ENCODE results near the gene LHFPL6. TPM values are rescaled to one million over a fixed set of nuclear protein-coding genes. Genes with fewer than 3 reads are reported as not detected.

Gene LHFPL6
- total and polyA plus RNA-seq, 2 experiments from 2014 or later = 91.2 to 111 TPM

DNA sequence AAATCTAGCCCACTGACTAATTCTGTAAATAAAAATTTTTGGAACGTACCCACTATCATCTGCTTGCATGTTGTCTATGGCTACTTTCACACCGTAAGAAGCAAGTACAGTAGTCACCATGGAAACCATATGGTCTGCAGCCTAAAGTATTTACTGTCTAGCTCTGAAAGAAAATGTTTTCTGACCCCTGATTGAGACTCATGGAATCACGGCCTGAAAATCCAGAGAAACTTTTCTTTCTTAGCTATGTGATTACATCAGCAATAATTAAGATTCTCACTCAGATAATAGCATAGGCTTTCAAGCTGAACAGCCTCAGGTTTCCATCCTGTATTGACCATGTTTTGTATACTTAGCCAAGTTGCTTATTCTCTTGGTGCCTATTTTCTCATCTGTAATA lies 300.2 kb downstream of the LHFPL6 start:
- Histone ChIP-seq H3K27me3 (replicated peaks; ENCODE audit: insufficient read depth) (no peaks in the 10 kb centered on the region), H3K4me1 (ENCODE audit: insufficient read depth) (0 out of 2 replicates have a peak, but pooled peaks cover 4% of the 10 kb centered on the region), H3K9ac (no peak overlapping the region), H3K9me2 (ENCODE audit: insufficient read depth) (no peaks in the 10 kb centered on the region), H3K79me2 (ENCODE audit: insufficient read depth) (no peaks in the 10 kb centered on the region), H2AFZ (no peak overlapping the region), H3F3A (ENCODE audit: insufficient read depth) (no peaks in the 10 kb centered on the region), H3K4me3 (no peak overlapping the region), H3K4me2 (ENCODE audit: unreplicated experiment) (no peak overlapping the region), H3K9me3 (ENCODE audit: low read depth) (no peaks in the 10 kb centered on the region), H3K27ac (no peak overlapping the region), H4K20me1 (ENCODE audit: insufficient read depth) (no peaks in the 10 kb centered on the region), H3K36me3 (ENCODE audit: low read depth) (no peaks in the 10 kb centered on the region)
- no peak for DNase-seq
- in situ Hi-C loops (cut with MboI) = no loop called here
- TF ChIP-seq EZH2 (IDR thresholded peaks at IDR 0.05; ENCODE audit: insufficient read depth, poor library complexity, severe bottlenecking) = no peak
- TF ChIP-seq EZH2phosphoT487 (IDR thresholded peaks at IDR 0.05; ENCODE audit: insufficient read depth, low read depth) = no peak
- 75% methylated on average over 3 of the region's 3 CpGs for WGBS, 2 experiments (ENCODE audit: low coverage in 1 of 2, low lambda C conversion rate in 2 of 2, missing lambda C conversion rate in 2 of 2)

DNA sequence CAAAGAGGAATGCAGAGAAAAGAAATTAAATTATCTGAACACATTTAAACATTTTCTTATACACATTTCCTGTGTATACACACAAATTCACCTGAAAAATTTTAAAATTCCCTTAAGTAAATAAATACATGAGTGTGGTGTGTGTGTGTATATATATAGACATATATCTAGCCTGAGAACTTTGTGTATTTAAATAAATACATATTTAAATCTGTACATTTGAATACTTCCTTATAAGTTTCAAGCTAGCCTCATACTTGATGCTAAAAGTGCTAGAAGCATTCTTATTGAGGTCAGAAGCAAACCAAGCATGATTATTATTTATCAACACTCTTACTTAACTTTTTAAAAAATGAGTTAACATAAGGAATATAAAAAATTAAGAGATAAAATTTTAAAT lies 304.0 kb downstream of the LHFPL6 start:
- Histone ChIP-seq H3K9ac (no peak overlapping the region), H3K9me3 (ENCODE audit: low read depth) (no peaks in the 10 kb centered on the region), H3K36me3 (ENCODE audit: low read depth) (no peaks in the 10 kb centered on the region), H3K4me2 (ENCODE audit: unreplicated experiment) (no peak overlapping the region), H4K20me1 (ENCODE audit: insufficient read depth) (no peaks in the 10 kb centered on the region), H3K27me3 (replicated peaks; ENCODE audit: insufficient read depth) (no peaks in the 10 kb centered on the region), H3K27ac (no peak overlapping the region), H3F3A (ENCODE audit: insufficient read depth) (no peaks in the 10 kb centered on the region), H3K9me2 (ENCODE audit: insufficient read depth) (no peaks in the 10 kb centered on the region), H2AFZ (no peak overlapping the region), H3K79me2 (ENCODE audit: insufficient read depth) (no peaks in the 10 kb centered on the region), H3K4me1 (ENCODE audit: insufficient read depth) (0 out of 2 replicates have a peak, but pooled peaks cover 9% of the 10 kb centered on the region), H3K4me3 (no peak overlapping the region)
- TF ChIP-seq EZH2phosphoT487 (IDR thresholded peaks at IDR 0.05; ENCODE audit: insufficient read depth, low read depth) = no peak
- no peak for TF ChIP-seq EZH2 (IDR thresholded peaks at IDR 0.05; ENCODE audit: insufficient read depth, poor library complexity, severe bottlenecking)
- in situ Hi-C loops (cut with MboI) = loop anchor here (25.0 kb wide), 1 partner anchor 313 kb away; the partner anchor contains the start of gene LHFPL6
- no peak for DNase-seq

GRCh38 chr13:39297664-39298171 lies 305.3 kb downstream of the LHFPL6 start:
- 0 out of 2 replicates have a peak overlapping the region, but pooled peaks have one; percentile 13 for H2AFZ ChIP-seq
- H3K27ac ChIP-seq = no peak overlapping the region
- DNase-seq = peak; percentile 31
- no peak overlapping the region for H3K4me2 ChIP-seq (ENCODE audit: unreplicated experiment)
- no peak for TF ChIP-seq EZH2phosphoT487 (IDR thresholded peaks at IDR 0.05; ENCODE audit: insufficient read depth, low read depth)
- TF ChIP-seq EZH2 (IDR thresholded peaks at IDR 0.05; ENCODE audit: insufficient read depth, poor library complexity, severe bottlenecking) = no peak
- H3K9me2 ChIP-seq (ENCODE audit: insufficient read depth) = no peaks in the 10 kb centered on the region
- 0 out of 2 replicates have a peak, but pooled peaks cover 9% of the 10 kb centered on the region for H3K4me1 ChIP-seq (ENCODE audit: insufficient read depth)
- H3K9me3 ChIP-seq (ENCODE audit: low read depth) = no peaks in the 10 kb centered on the region
- 37 to 46% methylated on average over 2 of the region's 2 CpGs for WGBS, 2 experiments (ENCODE audit: low coverage in 1 of 2, low lambda C conversion rate in 2 of 2, missing lambda C conversion rate in 2 of 2)
- H3K79me2 ChIP-seq (ENCODE audit: insufficient read depth) = no peaks in the 10 kb centered on the region
- H3K9ac ChIP-seq = no peak overlapping the region
- H3K36me3 ChIP-seq (ENCODE audit: low read depth) = no peaks in the 10 kb centered on the region
- in situ Hi-C loops (cut with MboI) = loop anchor here (25.0 kb wide), 1 partner anchor 315 kb away; the partner anchor contains the start of gene LHFPL6
- H3F3A ChIP-seq (ENCODE audit: insufficient read depth) = no peaks in the 10 kb centered on the region
- no peaks in the 10 kb centered on the region for H3K27me3 ChIP-seq (replicated peaks; ENCODE audit: insufficient read depth)
- no peak overlapping the region for H3K4me3 ChIP-seq
- H4K20me1 ChIP-seq (ENCODE audit: insufficient read depth) = no peaks in the 10 kb centered on the region

GRCh38 chr13:39297023-39297422 lies 306.0 kb downstream of the LHFPL6 start:
- 0 out of 2 replicates have a peak, but pooled peaks cover 9% of the 10 kb centered on the region for H3K4me1 ChIP-seq (ENCODE audit: insufficient read depth)
- no peaks in the 10 kb centered on the region for H3F3A ChIP-seq (ENCODE audit: insufficient read depth)
- DNase-seq = no peak
- no peaks in the 10 kb centered on the region for H3K9me2 ChIP-seq (ENCODE audit: insufficient read depth)
- H3K27me3 ChIP-seq (replicated peaks; ENCODE audit: insufficient read depth) = no peaks in the 10 kb centered on the region
- H3K9ac ChIP-seq = no peak overlapping the region
- H3K36me3 ChIP-seq (ENCODE audit: low read depth) = no peaks in the 10 kb centered on the region
- no peak overlapping the region for H2AFZ ChIP-seq
- no peak overlapping the region for H3K4me3 ChIP-seq
- H3K79me2 ChIP-seq (ENCODE audit: insufficient read depth) = no peaks in the 10 kb centered on the region
- TF ChIP-seq EZH2phosphoT487 (IDR thresholded peaks at IDR 0.05; ENCODE audit: insufficient read depth, low read depth) (no peak), EZH2 (IDR thresholded peaks at IDR 0.05; ENCODE audit: insufficient read depth, poor library complexity, severe bottlenecking) (no peak)
- in situ Hi-C loops (cut with MboI) = loop anchor here (25.0 kb wide), 1 partner anchor 315 kb away; the partner anchor contains the start of gene LHFPL6
- no peaks in the 10 kb centered on the region for H4K20me1 ChIP-seq (ENCODE audit: insufficient read depth)
- 4 to 7% methylated on average over 1 of the region's 1 CpG for WGBS, 2 experiments (ENCODE audit: low coverage in 1 of 2, low lambda C conversion rate in 2 of 2, missing lambda C conversion rate in 2 of 2)
- H3K9me3 ChIP-seq (ENCODE audit: low read depth) = no peaks in the 10 kb centered on the region
- H3K27ac ChIP-seq = no peak overlapping the region
- H3K4me2 ChIP-seq (ENCODE audit: unreplicated experiment) = no peak overlapping the region

Measured in GM23248 (cell line).